SU-DHL-6 (cell line): ENCODE measurements around the gene LZTR1.
"Not testable (repeated sequence)": the region's sequence is repeated elsewhere in the genome, so short reads cannot be mapped to it uniquely, and the experiment has no call there.

ENCODE experiments used
- H2AFZ ChIP-seq: fragments of 200-600 bp; sonication (generic); 2 replicates; pipeline ENCODE4 v1.6.1; 2014; ENCODE audit warnings: low read depth, mild to moderate bottlenecking, moderate library complexity, mixed read lengths, antibody characterized with exemption, low read length; ENCODE audit not compliant: severe bottlenecking
- H3F3A ChIP-seq: fragments of 200-600 bp; shearing (Covaris generic); 2 replicates; pipeline ENCODE4 v1.6.0; 2016; ENCODE audit warnings: antibody characterized with exemption, mild to moderate bottlenecking; ENCODE audit not compliant: insufficient read depth
- H3K27ac ChIP-seq: fragments of 200-600 bp; sonication (generic); 2 replicates; pipeline ENCODE4 v1.5.1; 2016; ENCODE audit warnings: low read depth, mild to moderate bottlenecking, low read length, moderate library complexity, mixed read lengths
- H3K27me3 ChIP-seq: fragments of 200-600 bp; sonication (generic), shearing (Covaris generic); 2 replicates; pipeline ENCODE4 v1.6.0; 2014; ENCODE audit warnings: mild to moderate bottlenecking, low read length
- H3K36me3 ChIP-seq: fragments of 200-600 bp; sonication (generic); 2 replicates; pipeline ENCODE4 v1.6.1; 2014; ENCODE audit warnings: mild to moderate bottlenecking, low read length, mixed read lengths
- H3K4me2 ChIP-seq: fragments of 300-600, 200-600 bp; shearing (Covaris generic), sonication (generic); 2 replicates; pipeline ENCODE4 v1.6.0; 2014; ENCODE audit warnings: low read length, low read depth, mild to moderate bottlenecking; ENCODE audit not compliant: poor library complexity, severe bottlenecking
- H3K4me3 ChIP-seq: fragments of 200-600 bp; sonication (generic); 2 replicates; pipeline ENCODE4 v1.5.1; 2014; ENCODE audit warnings: antibody characterized with exemption, low read length, mild to moderate bottlenecking, mixed read lengths; ENCODE audit not compliant: insufficient read depth, poor library complexity, severe bottlenecking
- H3K79me2 ChIP-seq: fragments of 200-600 bp; sonication (generic); 2 replicates; pipeline ENCODE4 v1.6.1; 2014; ENCODE audit warnings: mild to moderate bottlenecking, low read length, moderate library complexity; ENCODE audit not compliant: insufficient read depth
- H3K9ac ChIP-seq: fragments of 200-600 bp; sonication (generic); 2 replicates; pipeline ENCODE4 v1.7.0; 2014; ENCODE audit warnings: mild to moderate bottlenecking, low read length
- H3K9me2 ChIP-seq: fragments of 200-600 bp; sonication (generic); replicated peaks from 2 replicates; pipeline ENCODE4 v1.6.1; 2014; ENCODE audit warnings: low read length; ENCODE audit not compliant: insufficient read depth
- H3K9me3 ChIP-seq: fragments of 200-600 bp; sonication (generic); 2 replicates; pipeline ENCODE4 v1.6.1; 2014; ENCODE audit warnings: low read length, mixed read lengths; ENCODE audit not compliant: insufficient read depth
- H4K20me1 ChIP-seq: fragments of 200-600 bp; sonication (generic); 2 replicates; pipeline ENCODE4 v1.6.1; 2014; ENCODE audit warnings: low read depth, mild to moderate bottlenecking, antibody characterized with exemption, low read length, moderate library complexity, mixed read lengths
- CTCF ChIP-seq: fragments of 200-600 bp; sonication (generic); IDR thresholded peaks from one replicate; pipeline ENCODE4 v1.5.1; 2017; ENCODE audit warnings: antibody characterized with exemption, mild to moderate bottlenecking, low read length, moderate library complexity; ENCODE audit not compliant: insufficient read depth, poor library complexity, severe bottlenecking
- EZH2phosphoT487 ChIP-seq: fragments of 200-600 bp; sonication (generic), shearing (Covaris generic); conservative IDR thresholded peaks from 2 replicates; pipeline ENCODE4 v1.6.1; 2018; ENCODE audit warnings: mild to moderate bottlenecking, antibody characterized with exemption, low read length, moderate library complexity, mixed read lengths

Gene LZTR1

GRCh38 chr22:21000987-21001600, 19.0 kb downstream of the LZTR1 start:
- Histone ChIP-seq H3K9me2 (no peaks in the 10 kb centered on the region), H3K79me2 (peaks cover 8% of the 10 kb centered on the region), H3K36me3 (no peaks in the 10 kb centered on the region), H3K27ac (peak overlapping the region; percentile 95), H3K9me3 (no peaks in the 10 kb centered on the region), H3K27me3 (no peaks in the 10 kb centered on the region), H3K4me3 (peak overlapping the region; percentile 89), H3K9ac (peak overlapping the region; percentile 95), H2AFZ (peak overlapping the region; percentile 80), H4K20me1 (no peaks in the 10 kb centered on the region), H3F3A (no peaks in the 10 kb centered on the region), H3K4me2 (peak overlapping the region; percentile 90)
- TF ChIP-seq EZH2phosphoT487 (no peak), CTCF (no peak)

GRCh38 chr22:21001601-21002325, 19.7 kb downstream of the LZTR1 start, which contains the start of gene THAP7:
Gene THAP7, minus strand, starts transcription at chr22:21002118. Its CDS starts 207 bp downstream, at chr22:21001911.
- Histone ChIP-seq H3K9me2 (no peaks in the 10 kb centered on the region), H3K4me2 (peak within 1 kb of the TSS; percentile 90), H3K4me3 (peak within 1 kb of the TSS; percentile 89), H3K27me3 (no peaks in the 10 kb centered on the region), H4K20me1 (no peaks in the 10 kb centered on the region), H3K9ac (peak within 1 kb of the TSS; percentile 95), H3K27ac (peak within 1 kb of the TSS; percentile 95), H2AFZ (peak within 1 kb of the TSS; percentile 80), H3K36me3 (no peaks in the 10 kb centered on the region), H3K9me3 (no peaks in the 10 kb centered on the region), H3F3A (no peaks in the 10 kb centered on the region), H3K79me2 (peaks cover 8% of the 10 kb centered on the region)
- no peak for TF ChIP-seq EZH2phosphoT487
- no peak for TF ChIP-seq CTCF

DNA sequence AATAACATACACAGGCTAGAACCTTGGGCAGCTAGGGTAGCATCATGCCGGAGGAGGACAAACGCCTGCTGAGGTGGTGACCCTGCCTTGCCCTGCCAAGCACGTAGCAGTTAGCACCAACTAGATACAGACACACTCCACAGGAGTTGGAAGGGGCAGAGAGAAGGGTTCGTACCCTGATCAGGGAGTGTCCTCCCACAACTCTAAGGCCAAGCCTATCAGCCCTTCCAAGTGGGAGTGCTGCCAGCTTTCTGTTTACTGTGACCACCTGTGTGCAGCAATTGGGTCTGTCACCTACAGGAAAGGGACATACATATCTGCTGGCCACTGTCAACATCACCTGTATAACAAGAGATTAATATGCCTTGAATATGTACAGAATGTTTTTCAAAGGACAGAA, 21.7 kb downstream of the LZTR1 start:
- Histone ChIP-seq H3K9me2 (no peaks in the 10 kb centered on the region), H2AFZ (no peak overlapping the region), H3K79me2 (peaks cover 8% of the 10 kb centered on the region), H3K4me3 (no peak overlapping the region), H3F3A (no peaks in the 10 kb centered on the region), H3K9ac (no peak overlapping the region), H4K20me1 (no peaks in the 10 kb centered on the region), H3K27ac (no peak overlapping the region), H3K27me3 (no peaks in the 10 kb centered on the region), H3K9me3 (no peaks in the 10 kb centered on the region), H3K4me2 (peak overlapping the region; percentile 90), H3K36me3 (no peaks in the 10 kb centered on the region)
- TF ChIP-seq CTCF = no peak
- TF ChIP-seq EZH2phosphoT487 = no peak

GRCh38 chr22:21009208-21009607, 27.1 kb downstream of the LZTR1 start:
- H3F3A ChIP-seq, H3K27me3 ChIP-seq, H4K20me1 ChIP-seq, H3K79me2 ChIP-seq, H2AFZ ChIP-seq, H3K9ac ChIP-seq, H3K4me2 ChIP-seq, H3K4me3 ChIP-seq, H3K9me2 ChIP-seq, H3K9me3 ChIP-seq, H3K27ac ChIP-seq, H3K36me3 ChIP-seq: not testable (repeated sequence)
